ENCODE results near the gene FNBP1. TPM values are rescaled to one million over a fixed set of nuclear protein-coding genes. Genes with fewer than 3 reads are reported as not detected.

FNBP1 gene
- total RNA-seq, 1 experiment from 2014 or later: 30.8 TPM

DNA sequence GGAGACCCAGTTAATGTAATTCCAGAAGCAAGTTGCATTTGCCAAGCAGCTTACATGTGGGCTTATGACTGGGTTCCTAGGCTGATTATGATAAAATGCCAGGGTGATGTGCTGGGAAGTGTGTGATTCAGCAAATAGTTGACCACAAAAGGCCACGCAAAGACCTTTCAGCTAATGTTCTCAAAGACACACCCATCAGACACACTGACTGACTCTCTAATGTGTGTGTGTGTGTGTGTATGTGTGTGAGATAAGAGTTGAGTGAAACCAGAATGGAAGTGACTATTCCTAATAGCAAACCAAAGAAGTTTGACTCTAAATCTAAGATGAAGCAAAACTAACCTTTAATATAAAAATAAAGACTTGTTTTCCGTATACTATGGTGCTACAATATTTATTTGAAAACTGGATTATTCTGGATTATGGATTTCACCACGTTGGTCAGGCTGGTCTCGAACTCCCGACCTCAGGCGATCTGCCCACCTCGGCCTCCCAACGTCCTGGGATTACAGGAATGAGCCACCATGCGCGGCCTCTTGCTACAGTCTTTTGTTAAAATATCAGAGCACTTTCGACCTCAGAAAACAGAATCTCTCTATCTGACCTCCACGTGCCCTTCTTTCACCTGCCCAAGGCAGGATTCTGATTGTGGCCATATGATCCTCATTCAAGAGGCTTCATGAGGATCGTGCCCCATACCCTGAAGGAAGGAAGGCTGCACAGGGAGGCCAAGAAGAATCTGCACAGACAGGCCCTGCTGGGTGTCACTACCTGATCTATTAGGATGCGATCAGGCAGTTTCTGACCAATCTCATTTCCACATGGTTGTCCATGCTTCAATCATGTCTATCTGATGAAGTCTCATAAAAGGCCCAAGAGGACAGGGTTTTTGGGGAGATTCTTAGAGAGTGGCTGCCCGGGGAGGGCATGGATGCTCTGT lies 132.1 kb downstream of the FNBP1 start:
- POLR2A ChIA-PET (ENCODE audit: unreplicated experiment): interaction anchor here (0.7 kb wide), 1 partner anchor 475 kb away, joined by 3 read pairs; no protein-coding TSS in a partner anchor
- Histone ChIP-seq H2AFZ (ENCODE audit: low read length) (no peak overlapping the region), H4K20me1 (ENCODE audit: low read length) (no peaks in the 10 kb centered on the region), H3K9me3 (ENCODE audit: low read length) (no peaks in the 10 kb centered on the region), H3F3A (ENCODE audit: low read length, unreplicated experiment) (no peaks in the 10 kb centered on the region), H3K79me2 (ENCODE audit: low read length) (no peaks in the 10 kb centered on the region), H3K4me3 (ENCODE audit: low read length) (no peak overlapping the region), H3K27me3 (ENCODE audit: low read length) (no peaks in the 10 kb centered on the region), H3K36me3 (ENCODE audit: low read depth, low read length) (no peaks in the 10 kb centered on the region), H3K4me1 (ENCODE audit: insufficient read depth, low read length) (peaks cover 15% of the 10 kb centered on the region), H3K9me2 (replicated peaks; ENCODE audit: low read length) (no peaks in the 10 kb centered on the region), H3K27ac (ENCODE audit: low read length) (peak overlapping the region; percentile 62), H3K9ac (ENCODE audit: low read length) (peak overlapping the region; percentile 38; the same call in 1 of the 2 replicates), H3K4me2 (ENCODE audit: low read length) (peak overlapping the region; percentile 14; the same call in 1 of the 2 replicates)
- DNase-seq: peak; percentile 95
- CTCF ChIA-PET: interaction anchor here (0.8 kb wide), 1 partner anchor 31 kb away, joined by 3 read pairs; no protein-coding TSS in a partner anchor
- TF ChIP-seq EZH2phosphoT487 (IDR thresholded peaks at IDR 0.05; ENCODE audit: borderline replicate concordance, low read length): no peak
- TF ChIP-seq, protein P1, sequence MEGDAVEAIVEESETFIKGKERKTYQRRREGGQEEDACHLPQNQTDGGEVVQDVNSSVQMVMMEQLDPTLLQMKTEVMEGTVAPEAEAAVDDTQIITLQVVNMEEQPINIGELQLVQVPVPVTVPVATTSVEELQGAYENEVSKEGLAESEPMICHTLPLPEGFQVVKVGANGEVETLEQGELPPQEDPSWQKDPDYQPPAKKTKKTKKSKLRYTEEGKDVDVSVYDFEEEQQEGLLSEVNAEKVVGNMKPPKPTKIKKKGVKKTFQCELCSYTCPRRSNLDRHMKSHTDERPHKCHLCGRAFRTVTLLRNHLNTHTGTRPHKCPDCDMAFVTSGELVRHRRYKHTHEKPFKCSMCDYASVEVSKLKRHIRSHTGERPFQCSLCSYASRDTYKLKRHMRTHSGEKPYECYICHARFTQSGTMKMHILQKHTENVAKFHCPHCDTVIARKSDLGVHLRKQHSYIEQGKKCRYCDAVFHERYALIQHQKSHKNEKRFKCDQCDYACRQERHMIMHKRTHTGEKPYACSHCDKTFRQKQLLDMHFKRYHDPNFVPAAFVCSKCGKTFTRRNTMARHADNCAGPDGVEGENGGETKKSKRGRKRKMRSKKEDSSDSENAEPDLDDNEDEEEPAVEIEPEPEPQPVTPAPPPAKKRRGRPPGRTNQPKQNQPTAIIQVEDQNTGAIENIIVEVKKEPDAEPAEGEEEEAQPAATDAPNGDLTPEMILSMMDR (conservative IDR thresholded peaks at IDR 0.05; ENCODE audit: low read depth, low read length): no peak
- no peak for TF ChIP-seq EZH2 (IDR thresholded peaks at IDR 0.05; ENCODE audit: low read length, unreplicated experiment)
- no TSS peak for BruUV-seq (replicated peaks)
- peak; percentile 98 for ATAC-seq
- intact Hi-C loops (cut with micrococcal nuclease): no loop called here

DNA sequence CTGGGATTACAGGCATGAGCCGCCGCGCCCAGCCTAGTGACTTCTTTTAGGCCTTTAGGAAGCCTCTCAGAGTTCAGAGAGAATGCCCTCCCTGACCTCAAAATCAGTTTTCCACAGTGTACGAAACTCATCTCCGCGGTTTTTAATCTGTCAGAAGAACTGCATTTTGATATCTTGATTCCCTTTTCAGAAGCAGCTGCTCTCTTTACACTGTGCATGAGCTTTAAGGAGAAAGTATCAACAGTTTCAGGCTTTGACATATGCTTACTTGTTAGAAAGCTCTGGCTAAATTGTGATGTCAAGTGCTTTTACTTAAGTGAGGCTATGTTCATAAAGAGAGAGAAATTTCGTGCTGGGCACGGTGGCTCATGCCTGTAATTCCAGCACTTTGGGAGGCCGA lies 133.1 kb downstream of the FNBP1 start:
- Histone ChIP-seq H3K4me3 (ENCODE audit: low read length) (no peak overlapping the region), H3K79me2 (ENCODE audit: low read length) (no peaks in the 10 kb centered on the region), H3K27me3 (ENCODE audit: low read length) (no peaks in the 10 kb centered on the region), H3K4me2 (ENCODE audit: low read length) (no peak overlapping the region), H3K4me1 (ENCODE audit: insufficient read depth, low read length) (peaks cover 15% of the 10 kb centered on the region), H3K36me3 (ENCODE audit: low read depth, low read length) (no peaks in the 10 kb centered on the region), H4K20me1 (ENCODE audit: low read length) (no peaks in the 10 kb centered on the region), H3F3A (ENCODE audit: low read length, unreplicated experiment) (no peaks in the 10 kb centered on the region), H3K9ac (ENCODE audit: low read length) (peak overlapping the region; percentile 38; the same call in 1 of the 2 replicates), H3K9me3 (ENCODE audit: low read length) (no peaks in the 10 kb centered on the region), H3K9me2 (replicated peaks; ENCODE audit: low read length) (no peaks in the 10 kb centered on the region), H2AFZ (ENCODE audit: low read length) (no peak overlapping the region), H3K27ac (ENCODE audit: low read length) (peak overlapping the region; percentile 56)
- CTCF ChIA-PET: no interaction called here
- DNase-seq (no peak), ATAC-seq (no peak)
- intact Hi-C loops (cut with micrococcal nuclease): no loop called here
- TF ChIP-seq EZH2 (IDR thresholded peaks at IDR 0.05; ENCODE audit: low read length, unreplicated experiment) (no peak), EZH2phosphoT487 (IDR thresholded peaks at IDR 0.05; ENCODE audit: borderline replicate concordance, low read length) (no peak)
- TF ChIP-seq, protein P1 (conservative IDR thresholded peaks at IDR 0.05; ENCODE audit: low read depth, low read length): no peak
- POLR2A ChIA-PET (ENCODE audit: unreplicated experiment): no interaction called here
- no TSS peak for BruUV-seq (replicated peaks)

DNA sequence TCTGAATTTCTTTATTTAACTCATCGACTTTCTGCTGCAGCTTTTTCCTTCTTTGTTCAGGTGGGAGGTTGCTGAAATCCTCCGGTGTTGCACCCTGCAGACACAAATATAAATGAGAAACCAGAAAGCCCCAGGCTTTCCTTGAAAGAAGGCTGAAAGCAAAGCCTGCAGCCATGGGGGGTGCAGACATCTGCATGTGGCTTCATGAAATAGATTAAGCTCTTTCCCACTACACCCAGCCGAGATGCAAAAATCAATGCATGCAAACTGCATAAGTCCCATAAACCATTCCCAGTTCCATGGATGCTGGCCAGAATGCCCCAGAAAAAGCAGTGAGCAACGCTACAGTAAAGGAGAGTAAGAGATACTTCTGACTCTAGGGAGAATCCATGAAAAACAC lies 134.1 kb downstream of the FNBP1 start:
- H3K27me3 ChIP-seq (ENCODE audit: low read length): no peaks in the 10 kb centered on the region
- no peak overlapping the region for H3K4me3 ChIP-seq (ENCODE audit: low read length)
- intact Hi-C loops (cut with micrococcal nuclease): no loop called here
- no peaks in the 10 kb centered on the region for H3K9me3 ChIP-seq (ENCODE audit: low read length)
- no peak overlapping the region for H3K4me2 ChIP-seq (ENCODE audit: low read length)
- H3K27ac ChIP-seq (ENCODE audit: low read length): no peak overlapping the region
- no peaks in the 10 kb centered on the region for H3K9me2 ChIP-seq (replicated peaks; ENCODE audit: low read length)
- no peak for ATAC-seq
- CTCF ChIA-PET: no interaction called here
- DNase-seq: no peak
- H3K9ac ChIP-seq (ENCODE audit: low read length): no peak overlapping the region
- peaks cover 15% of the 10 kb centered on the region for H3K4me1 ChIP-seq (ENCODE audit: insufficient read depth, low read length)
- H4K20me1 ChIP-seq (ENCODE audit: low read length): no peaks in the 10 kb centered on the region
- TF ChIP-seq EZH2phosphoT487 (IDR thresholded peaks at IDR 0.05; ENCODE audit: borderline replicate concordance, low read length): no peak
- TF ChIP-seq EZH2 (IDR thresholded peaks at IDR 0.05; ENCODE audit: low read length, unreplicated experiment): no peak
- TF ChIP-seq, protein P1 (conservative IDR thresholded peaks at IDR 0.05; ENCODE audit: low read depth, low read length): no peak
- H2AFZ ChIP-seq (ENCODE audit: low read length): no peak overlapping the region
- no peaks in the 10 kb centered on the region for H3K36me3 ChIP-seq (ENCODE audit: low read depth, low read length)
- no peaks in the 10 kb centered on the region for H3F3A ChIP-seq (ENCODE audit: low read length, unreplicated experiment)
- no TSS peak for BruUV-seq (replicated peaks)
- POLR2A ChIA-PET (ENCODE audit: unreplicated experiment): no interaction called here
- H3K79me2 ChIP-seq (ENCODE audit: low read length): no peaks in the 10 kb centered on the region
